K562 (cell line): ENCODE data around the gene FBXL13. TPM values are rescaled to one million over a fixed set of nuclear protein-coding genes. Genes with fewer than 3 reads are reported as not detected.

Experiments used
- BACH1 ChIP-seq: fragments of 200-800 bp; sonication (Bioruptor generic); IDR thresholded peaks from 2 replicates; pipeline ENCODE4 v1.6.1; 2016; ENCODE audit warnings: missing genetic modification characterization, missing compliant biosample characterization
- CREB3 ChIP-seq: fragments of 450-650 bp; conservative IDR thresholded peaks from 2 replicates; pipeline ENCODE4 v1.6.1; 2016; ENCODE audit warnings: missing genetic modification characterization, low read depth, mild to moderate bottlenecking, missing compliant biosample characterization, moderate library complexity
- CREB3L1 ChIP-seq: fragments of 450-650 bp; IDR thresholded peaks from 2 replicates; pipeline ENCODE4 v1.6.1; 2014; ENCODE audit warnings: low read depth, mild to moderate bottlenecking, moderate library complexity, borderline replicate concordance
- CXXC5 ChIP-seq: fragments of 250-450 bp; sonication (Bioruptor Pico); IDR thresholded peaks from 2 replicates; pipeline ENCODE4 v1.8.0; 2022; ENCODE audit warnings: inconsistent platforms, mild to moderate bottlenecking, moderate library complexity
- EP400 ChIP-seq: fragments of 450-650 bp; IDR thresholded peaks from 2 replicates; pipeline ENCODE4 v1.6.1; 2017; ENCODE audit warnings: antibody characterized with exemption, mild to moderate bottlenecking, moderate library complexity
- HNRNPUL1 ChIP-seq: fragments of 200-400 bp; formaldehyde crosslinking; IDR thresholded peaks from 2 replicates; pipeline ENCODE4 v1.6.1; 2017; ENCODE audit warnings: low read length
- NBN ChIP-seq: fragments of 450-650 bp; IDR thresholded peaks from 2 replicates; pipeline ENCODE4 v1.6.1; 2016; ENCODE audit warnings: low read depth, mild to moderate bottlenecking
- NCOA1 ChIP-seq: fragments of 450-650 bp; IDR thresholded peaks from 2 replicates; pipeline ENCODE4 v1.6.1; 2016; ENCODE audit warnings: low read depth
- NEUROD1 ChIP-seq: fragments of 150-350 bp; IDR thresholded peaks from 2 replicates; pipeline ENCODE4 v1.6.1; 2014; ENCODE audit warnings: borderline replicate concordance, low read length, low read depth; ENCODE audit not compliant: partially characterized antibody
- NUFIP1 ChIP-seq: fragments of 450-650 bp; IDR thresholded peaks from 2 replicates; pipeline ENCODE4 v1.6.1; 2018; ENCODE audit not compliant: partially characterized antibody
- TAF9B ChIP-seq: fragments of 450-650 bp; IDR thresholded peaks from 2 replicates; pipeline ENCODE4 v1.6.1; 2018; ENCODE audit warnings: mild to moderate bottlenecking; ENCODE audit not compliant: partially characterized antibody
- USF2 ChIP-seq: sonication (generic); formaldehyde crosslinking; IDR thresholded peaks from 2 replicates; pipeline ENCODE4 v1.5.0; 2020; ENCODE audit warnings: missing genetic modification reagents
- ZKSCAN3 ChIP-seq: fragments of 250-450 bp; sonication (Bioruptor Pico); IDR thresholded peaks from 2 replicates; pipeline ENCODE4 v1.4.0; 2020
- ZNF134 ChIP-seq: fragments of 250-450 bp; sonication (Bioruptor Pico); conservative IDR thresholded peaks from 2 replicates; pipeline ENCODE4 v1.4.0; 2020
- polyA plus RNA-seq, 8 experiments: library from polyadenylated mRNA; depleted of rRNA in 4 of 8; stranded (reverse) in 5 of 8; unstranded in 3 of 8; fragments of >200 nt; fragmentation: Nextera tagmentation in 2 of 8; fragmentation: Illumina TruSeq in 1 of 8; extraction: Ambion mirVana in 2 of 8; extraction: Trizol in 1 of 8; gene quantifications; 2 replicates each; pipeline versions ENCODE4 v1.2.1 to v1.2.3, GENCODE V29; 2011 to 2014; ENCODE audit warnings: inconsistent platforms in 1 of 8, missing spikeins in 1 of 8
- total RNA-seq, 7 experiments: library from RNA; depleted of rRNA in 6 of 7; stranded (reverse); fragments of >200 nt in 6 of 7; fragmentation: Illumina TruSeq in 2 of 7; extraction: Trizol in 2 of 7; gene quantifications; 2 replicates each; pipeline versions ENCODE4 v1.2.1 to v1.2.3, GENCODE V29; 2011 to 2021; ENCODE audit warnings: low replicate concordance in 1 of 7
- TF ChIP-seq, protein P1 (sequence below), 2 experiments: fragments of 450-650 bp; IDR thresholded peaks; 2 replicates each; pipeline ENCODE4 v1.6.1; 2018; ENCODE audit warnings: mild to moderate bottlenecking in 2 of 2, low read depth in 1 of 2; ENCODE audit not compliant: partially characterized antibody in 2 of 2
- TF ChIP-seq, protein P2 (sequence below), 2 experiments: IDR thresholded peaks; 2 replicates each; pipeline ENCODE4 v1.6.1; 2012; ENCODE audit warnings: improper control_type of control experiment in 2 of 2, low read depth in 2 of 2, low read length in 2 of 2, borderline replicate concordance in 1 of 2
- TF ChIP-seq, protein P3 (sequence below): sonication (generic); formaldehyde crosslinking; IDR thresholded peaks from 2 replicates; pipeline ENCODE4 v1.8.1; 2022; ENCODE audit warnings: missing genetic modification reagents

The FBXL13 gene
- total and polyA plus RNA-seq, 9 of the 15 experiments (the other 6 are each of a cell fraction or from before 2014, with no cell fraction given) = 16.3 to 55.0 (median 25.4) TPM

GRCh38 chr7:103119791-103120291, 45.2 kb upstream of the FBXL13 start (continued):
- TF ChIP-seq NEUROD1 (peak; percentile 32), ZKSCAN3 (CRISPR knock-in tag) (no peak), CXXC5 (CRISPR knock-in tag) (peak; percentile 97), NUFIP1 (peak; percentile 50), USF2 (CRISPR knock-in tag) (peak; percentile 67), TAF9B (peak; percentile 88), NBN (peak; percentile 98), EP400 (peak; percentile 85), ZNF134 (CRISPR knock-in tag) (0 out of 2 replicates have a peak, but pooled peaks have one; percentile 29), BACH1 (tag) (0 out of 2 replicates have a peak, but pooled peaks have one; percentile 33), NCOA1 (peak; percentile 90), CREB3L1 (peak; percentile 60; the same call in 1 of the 2 replicates), CREB3 (tag) (peak; percentile 81; the same call in 1 of the 2 replicates), HNRNPUL1 (no peak)
- TF ChIP-seq, protein P1, sequence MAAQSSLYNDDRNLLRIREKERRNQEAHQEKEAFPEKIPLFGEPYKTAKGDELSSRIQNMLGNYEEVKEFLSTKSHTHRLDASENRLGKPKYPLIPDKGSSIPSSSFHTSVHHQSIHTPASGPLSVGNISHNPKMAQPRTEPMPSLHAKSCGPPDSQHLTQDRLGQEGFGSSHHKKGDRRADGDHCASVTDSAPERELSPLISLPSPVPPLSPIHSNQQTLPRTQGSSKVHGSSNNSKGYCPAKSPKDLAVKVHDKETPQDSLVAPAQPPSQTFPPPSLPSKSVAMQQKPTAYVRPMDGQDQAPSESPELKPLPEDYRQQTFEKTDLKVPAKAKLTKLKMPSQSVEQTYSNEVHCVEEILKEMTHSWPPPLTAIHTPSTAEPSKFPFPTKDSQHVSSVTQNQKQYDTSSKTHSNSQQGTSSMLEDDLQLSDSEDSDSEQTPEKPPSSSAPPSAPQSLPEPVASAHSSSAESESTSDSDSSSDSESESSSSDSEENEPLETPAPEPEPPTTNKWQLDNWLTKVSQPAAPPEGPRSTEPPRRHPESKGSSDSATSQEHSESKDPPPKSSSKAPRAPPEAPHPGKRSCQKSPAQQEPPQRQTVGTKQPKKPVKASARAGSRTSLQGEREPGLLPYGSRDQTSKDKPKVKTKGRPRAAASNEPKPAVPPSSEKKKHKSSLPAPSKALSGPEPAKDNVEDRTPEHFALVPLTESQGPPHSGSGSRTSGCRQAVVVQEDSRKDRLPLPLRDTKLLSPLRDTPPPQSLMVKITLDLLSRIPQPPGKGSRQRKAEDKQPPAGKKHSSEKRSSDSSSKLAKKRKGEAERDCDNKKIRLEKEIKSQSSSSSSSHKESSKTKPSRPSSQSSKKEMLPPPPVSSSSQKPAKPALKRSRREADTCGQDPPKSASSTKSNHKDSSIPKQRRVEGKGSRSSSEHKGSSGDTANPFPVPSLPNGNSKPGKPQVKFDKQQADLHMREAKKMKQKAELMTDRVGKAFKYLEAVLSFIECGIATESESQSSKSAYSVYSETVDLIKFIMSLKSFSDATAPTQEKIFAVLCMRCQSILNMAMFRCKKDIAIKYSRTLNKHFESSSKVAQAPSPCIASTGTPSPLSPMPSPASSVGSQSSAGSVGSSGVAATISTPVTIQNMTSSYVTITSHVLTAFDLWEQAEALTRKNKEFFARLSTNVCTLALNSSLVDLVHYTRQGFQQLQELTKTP (IDR thresholded peaks at IDR 0.05; ENCODE audit: low read depth in 1 of 2, partially characterized antibody in 2 of 2) = peak in 1 of 2 experiments; percentile 94
- TF ChIP-seq, protein P2, sequence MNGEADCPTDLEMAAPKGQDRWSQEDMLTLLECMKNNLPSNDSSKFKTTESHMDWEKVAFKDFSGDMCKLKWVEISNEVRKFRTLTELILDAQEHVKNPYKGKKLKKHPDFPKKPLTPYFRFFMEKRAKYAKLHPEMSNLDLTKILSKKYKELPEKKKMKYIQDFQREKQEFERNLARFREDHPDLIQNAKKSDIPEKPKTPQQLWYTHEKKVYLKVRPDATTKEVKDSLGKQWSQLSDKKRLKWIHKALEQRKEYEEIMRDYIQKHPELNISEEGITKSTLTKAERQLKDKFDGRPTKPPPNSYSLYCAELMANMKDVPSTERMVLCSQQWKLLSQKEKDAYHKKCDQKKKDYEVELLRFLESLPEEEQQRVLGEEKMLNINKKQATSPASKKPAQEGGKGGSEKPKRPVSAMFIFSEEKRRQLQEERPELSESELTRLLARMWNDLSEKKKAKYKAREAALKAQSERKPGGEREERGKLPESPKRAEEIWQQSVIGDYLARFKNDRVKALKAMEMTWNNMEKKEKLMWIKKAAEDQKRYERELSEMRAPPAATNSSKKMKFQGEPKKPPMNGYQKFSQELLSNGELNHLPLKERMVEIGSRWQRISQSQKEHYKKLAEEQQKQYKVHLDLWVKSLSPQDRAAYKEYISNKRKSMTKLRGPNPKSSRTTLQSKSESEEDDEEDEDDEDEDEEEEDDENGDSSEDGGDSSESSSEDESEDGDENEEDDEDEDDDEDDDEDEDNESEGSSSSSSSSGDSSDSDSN (IDR thresholded peaks at IDR 0.05; ENCODE audit: borderline replicate concordance in 1 of 2, low read depth in 2 of 2, low read length in 2 of 2) = peak in 1 of 2 experiments; percentile 55; a peak in 1 of 4 replicates
- TF ChIP-seq, protein P3, sequence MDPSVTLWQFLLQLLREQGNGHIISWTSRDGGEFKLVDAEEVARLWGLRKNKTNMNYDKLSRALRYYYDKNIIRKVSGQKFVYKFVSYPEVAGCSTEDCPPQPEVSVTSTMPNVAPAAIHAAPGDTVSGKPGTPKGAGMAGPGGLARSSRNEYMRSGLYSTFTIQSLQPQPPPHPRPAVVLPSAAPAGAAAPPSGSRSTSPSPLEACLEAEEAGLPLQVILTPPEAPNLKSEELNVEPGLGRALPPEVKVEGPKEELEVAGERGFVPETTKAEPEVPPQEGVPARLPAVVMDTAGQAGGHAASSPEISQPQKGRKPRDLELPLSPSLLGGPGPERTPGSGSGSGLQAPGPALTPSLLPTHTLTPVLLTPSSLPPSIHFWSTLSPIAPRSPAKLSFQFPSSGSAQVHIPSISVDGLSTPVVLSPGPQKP (CRISPR knock-in tag) = no peak
